Endothelial cell of umbilical vein (primary cell): Measurements from ENCODE around the gene PIGQ. TPM values are rescaled to one million over a fixed set of nuclear protein-coding genes. Genes with fewer than 3 reads are reported as not detected.
A peak's percentile ranks its signal among the peaks of the same experiment; 100 is the strongest.

Experiments used
- BruUV-seq: library from RNA; stranded (reverse); fragments of 400-500 nt; replicated peaks from 2 replicates; lab custom pipeline; 2021; lab: Mats Ljungman, UMichigan
- CTCF ChIA-PET: fragments of 300-600, 350-600 bp; sonication (Branson Sonifier 250); formaldehyde crosslinking; loops from one replicate; lab custom pipeline; 2021; ENCODE audit warnings: antibody characterized with exemption, inconsistent platforms; lab: Charles Lee
- POLR2A ChIA-PET: fragments of 300-600, 350-600 bp; sonication (Branson Sonifier 250); formaldehyde crosslinking; loops from one replicate; lab custom pipeline; 2021; ENCODE audit warnings: antibody characterized with exemption, inconsistent platforms; lab: Charles Lee
- DNase-seq: peaks from one replicate; pipeline ENCODE4 v3.0.0-alpha.2; 2011; ENCODE audit warnings: low read depth, low spot score
- FAIRE-seq: peaks from 2 replicates; lab custom pipeline; 2011; peaks lifted over from hg19 to GRCh38; lab: Jason Lieb, UNC
- H2AFZ ChIP-seq: 2 replicates; pipeline ENCODE4 v1.6.0; 2012; ENCODE audit warnings: low read depth, low read length, control low read depth, inconsistent platforms
- H3K27ac ChIP-seq: 2 replicates; pipeline ENCODE4 v1.5.1; 2011; ENCODE audit warnings: low read depth, mild to moderate bottlenecking, control low read depth, low read length, moderate library complexity; ENCODE audit not compliant: insufficient read depth
- H3K27me3 ChIP-seq, 2 experiments: 2 replicates each; pipeline versions ENCODE4 v1.6.0 to v1.6.1; 2011; ENCODE audit warnings: low read length in 2 of 2, mixed read lengths in 1 of 2; ENCODE audit not compliant: control insufficient read depth in 2 of 2, insufficient read depth in 2 of 2
- H3K36me3 ChIP-seq, 2 experiments: 2 replicates in 1 of 2; 3 replicates in 1 of 2; pipeline ENCODE4 v1.5.1; 2011; ENCODE audit warnings: low read length in 2 of 2, mild to moderate bottlenecking in 1 of 2, moderate library complexity in 1 of 2; ENCODE audit not compliant: control insufficient read depth in 2 of 2, insufficient read depth in 2 of 2; ENCODE audit errors: extremely low read depth in 1 of 2
- H3K4me1 ChIP-seq: 3 replicates; pipeline ENCODE4 v1.5.1; 2011; ENCODE audit warnings: mild to moderate bottlenecking, low read length; ENCODE audit not compliant: control insufficient read depth, insufficient read depth; ENCODE audit errors: extremely low read depth
- H3K4me2 ChIP-seq: 2 replicates; pipeline ENCODE4 v1.6.1; 2011; ENCODE audit warnings: low read length, control low read depth, mixed read lengths; ENCODE audit not compliant: insufficient read depth
- H3K4me3 ChIP-seq, 3 experiments: fragments of 200-600 bp in 1 of 3; sonication (generic), shearing (Covaris generic) in 1 of 3; replicated peaks in 1 of 3; 2 replicates each; pipeline ENCODE4 v1.5.1; 2011 to 2016; ENCODE audit warnings: control low read depth in 3 of 3, low read length in 3 of 3, mild to moderate bottlenecking in 2 of 3, inconsistent platforms in 1 of 3, low read depth in 1 of 3, moderate library complexity in 1 of 3; ENCODE audit not compliant: insufficient read depth in 1 of 3
- H3K79me2 ChIP-seq: 2 replicates; pipeline ENCODE4 v1.6.0; 2012; ENCODE audit warnings: low read length, inconsistent platforms; ENCODE audit not compliant: control insufficient read depth, insufficient read depth
- H3K9ac ChIP-seq: replicated peaks from 2 replicates; pipeline ENCODE3; 2011; ENCODE audit warnings: low read length, control low read depth; ENCODE audit not compliant: insufficient read depth; ENCODE audit errors: extremely low read depth
- H3K9me1 ChIP-seq: replicated peaks from 3 replicates; pipeline ENCODE4 v1.6.0; 2011; ENCODE audit warnings: mild to moderate bottlenecking, low read length; ENCODE audit not compliant: control insufficient read depth, insufficient read depth; ENCODE audit errors: extremely low read depth
- H3K9me3 ChIP-seq: replicated peaks from 2 replicates; pipeline ENCODE4 v1.5.1; 2012; ENCODE audit warnings: low read length, inconsistent platforms; ENCODE audit not compliant: control insufficient read depth, insufficient read depth
- H4K20me1 ChIP-seq: replicated peaks from 2 replicates; pipeline ENCODE3; 2011; ENCODE audit warnings: mild to moderate bottlenecking, low read length; ENCODE audit not compliant: control insufficient read depth, insufficient read depth; ENCODE audit errors: extremely low read depth
- EZH2 ChIP-seq: IDR thresholded peaks from 2 replicates; pipeline ENCODE4 v1.6.1; 2012; ENCODE audit warnings: borderline replicate concordance, low read depth, mild to moderate bottlenecking, moderate library complexity, low read length, inconsistent platforms; ENCODE audit not compliant: severe bottlenecking
- FOS ChIP-seq: IDR thresholded peaks from 2 replicates; pipeline ENCODE4 v1.6.1; 2011; ENCODE audit warnings: mild to moderate bottlenecking, low read length, moderate library complexity, borderline replicate concordance; ENCODE audit not compliant: insufficient read depth
- GATA2 ChIP-seq: IDR thresholded peaks from 2 replicates; pipeline ENCODE4 v1.7.0; 2011; ENCODE audit warnings: low read depth, mild to moderate bottlenecking, moderate library complexity, mixed read lengths, low read length; ENCODE audit not compliant: insufficient read length, insufficient read depth
- JUN ChIP-seq: IDR thresholded peaks from 2 replicates; pipeline ENCODE4 v1.6.1; 2011; ENCODE audit warnings: borderline replicate concordance, low read depth; ENCODE audit not compliant: insufficient read length, insufficient read depth
- POLR2A ChIP-seq: IDR thresholded peaks from 2 replicates; pipeline ENCODE4 v1.6.1; 2012; ENCODE audit warnings: low read depth, mild to moderate bottlenecking, control low read depth, low read length
- dilution Hi-C: fragments of 300-500 bp; cut with MboI; formaldehyde crosslinking; loops from one replicate; pipeline ENCODE4 v1.15.0; 2019; ENCODE audit warnings: low sequenced_read_pairs; ENCODE audit not compliant: extremely low pct_ligation_motif_present
- intact Hi-C: fragments of 100-400 bp; cut with micrococcal nuclease; formaldehyde crosslinking; loops from one replicate; pipeline ENCODE4 v1.10.0; 2022
- polyA plus RNA-seq, 4 experiments: library from polyadenylated mRNA; depleted of rRNA in 3 of 4; stranded (reverse) in 3 of 4; unstranded in 1 of 4; fragments of >200 nt; gene quantifications; 2 replicates each; pipeline versions ENCODE4 v1.2.1 to v1.2.3, GENCODE V29; 2011 to 2012; ENCODE audit warnings: missing spikeins in 1 of 4
- total RNA-seq: library from RNA; stranded (reverse); gene quantifications from 2 replicates; pipeline ENCODE4 v1.2.3, GENCODE V29; 2021
- TF ChIP-seq, protein P1 (sequence below), 2 donors: IDR thresholded peaks; 1 replicate in 1 of 2; 2 replicates in 1 of 2; pipeline ENCODE4 v1.5.1; 2011; ENCODE audit warnings: low read length in 2 of 2, mild to moderate bottlenecking in 2 of 2, moderate library complexity in 2 of 2, control low read depth in 1 of 2, inconsistent platforms in 1 of 2, low read depth in 1 of 2; ENCODE audit not compliant: insufficient read depth in 1 of 2; ENCODE audit errors: extremely low read depth in 1 of 2
- TF ChIP-seq, protein P2 (sequence below): IDR thresholded peaks from 2 replicates; pipeline ENCODE4 v1.6.1; 2011; ENCODE audit not compliant: insufficient read depth, insufficient read length

The PIGQ gene
- total and polyA plus RNA-seq, 2 donors (not counting 3 experiments of a cell fraction or from before 2014, with no cell fraction given), result 66.9 to 67.7 TPM

DNA sequence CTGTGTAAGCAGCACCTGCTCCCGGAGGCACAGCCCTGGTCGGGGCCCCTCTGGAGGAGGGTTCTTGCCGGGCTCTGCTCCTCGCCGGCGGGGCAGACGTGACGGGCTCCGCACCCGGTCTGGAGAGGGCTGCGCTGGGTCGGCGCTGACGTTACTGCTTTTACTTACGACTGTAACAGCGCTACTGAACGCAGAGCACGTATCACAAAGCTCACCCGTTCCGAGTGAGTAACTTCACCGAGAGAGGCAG lies 18.8 kb downstream of the PIGQ start:
- intact Hi-C loops (loop anchor here (2.0 to 5.0 kb wide), 2 partner anchors 38 to 196 kb away; no protein-coding TSS in a partner anchor), dilution Hi-C loops (no loop called here)
- peak overlapping the region; percentile 24 to 77 (median 54) for H3K4me3 ChIP-seq
- H4K20me1 ChIP-seq, result no peaks in the 10 kb centered on the region
- peaks cover 16% of the 10 kb centered on the region for H3K4me1 ChIP-seq
- H3K9me1 ChIP-seq, result no peaks in the 10 kb centered on the region
- POLR2A ChIA-PET, result no interaction called here
- no peaks in the 10 kb centered on the region for H3K27me3 ChIP-seq
- CTCF ChIA-PET, result interaction anchor here (1.7 kb wide), 1 partner anchor 10 kb away, joined by 5 read pairs; no protein-coding TSS in a partner anchor
- H2AFZ ChIP-seq, result no peak overlapping the region
- peak; percentile 69 for DNase-seq
- peak; percentile 28 for FAIRE-seq
- no TSS peak for BruUV-seq
- H3K9ac ChIP-seq, result peak overlapping the region; percentile 72
- H3K4me2 ChIP-seq, result peak overlapping the region; percentile 19
- TF ChIP-seq EZH2, result no peak
- no peak for TF ChIP-seq GATA2
- TF ChIP-seq, protein P1, sequence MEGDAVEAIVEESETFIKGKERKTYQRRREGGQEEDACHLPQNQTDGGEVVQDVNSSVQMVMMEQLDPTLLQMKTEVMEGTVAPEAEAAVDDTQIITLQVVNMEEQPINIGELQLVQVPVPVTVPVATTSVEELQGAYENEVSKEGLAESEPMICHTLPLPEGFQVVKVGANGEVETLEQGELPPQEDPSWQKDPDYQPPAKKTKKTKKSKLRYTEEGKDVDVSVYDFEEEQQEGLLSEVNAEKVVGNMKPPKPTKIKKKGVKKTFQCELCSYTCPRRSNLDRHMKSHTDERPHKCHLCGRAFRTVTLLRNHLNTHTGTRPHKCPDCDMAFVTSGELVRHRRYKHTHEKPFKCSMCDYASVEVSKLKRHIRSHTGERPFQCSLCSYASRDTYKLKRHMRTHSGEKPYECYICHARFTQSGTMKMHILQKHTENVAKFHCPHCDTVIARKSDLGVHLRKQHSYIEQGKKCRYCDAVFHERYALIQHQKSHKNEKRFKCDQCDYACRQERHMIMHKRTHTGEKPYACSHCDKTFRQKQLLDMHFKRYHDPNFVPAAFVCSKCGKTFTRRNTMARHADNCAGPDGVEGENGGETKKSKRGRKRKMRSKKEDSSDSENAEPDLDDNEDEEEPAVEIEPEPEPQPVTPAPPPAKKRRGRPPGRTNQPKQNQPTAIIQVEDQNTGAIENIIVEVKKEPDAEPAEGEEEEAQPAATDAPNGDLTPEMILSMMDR (IDR thresholded peaks at IDR 0.05; ENCODE audit: extremely low read depth in 1 of 2, insufficient read depth in 1 of 2, low read depth in 1 of 2, low read length in 2 of 2), result no peak
- TF ChIP-seq FOS, result no peak
- no peak for TF ChIP-seq JUN
- no peak for TF ChIP-seq POLR2A
- TF ChIP-seq, protein P2, sequence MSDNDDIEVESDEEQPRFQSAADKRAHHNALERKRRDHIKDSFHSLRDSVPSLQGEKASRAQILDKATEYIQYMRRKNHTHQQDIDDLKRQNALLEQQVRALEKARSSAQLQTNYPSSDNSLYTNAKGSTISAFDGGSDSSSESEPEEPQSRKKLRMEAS, result no peak
- peaks cover 18% of the 10 kb centered on the region for H3K79me2 ChIP-seq
- H3K9me3 ChIP-seq, result no peaks in the 10 kb centered on the region
- peak overlapping the region; percentile 68 for H3K27ac ChIP-seq
- peaks cover 0 to 3% of the 10 kb centered on the region in 2 experiments for H3K36me3 ChIP-seq
